ENCODE data around the gene CPVL.

DNA sequence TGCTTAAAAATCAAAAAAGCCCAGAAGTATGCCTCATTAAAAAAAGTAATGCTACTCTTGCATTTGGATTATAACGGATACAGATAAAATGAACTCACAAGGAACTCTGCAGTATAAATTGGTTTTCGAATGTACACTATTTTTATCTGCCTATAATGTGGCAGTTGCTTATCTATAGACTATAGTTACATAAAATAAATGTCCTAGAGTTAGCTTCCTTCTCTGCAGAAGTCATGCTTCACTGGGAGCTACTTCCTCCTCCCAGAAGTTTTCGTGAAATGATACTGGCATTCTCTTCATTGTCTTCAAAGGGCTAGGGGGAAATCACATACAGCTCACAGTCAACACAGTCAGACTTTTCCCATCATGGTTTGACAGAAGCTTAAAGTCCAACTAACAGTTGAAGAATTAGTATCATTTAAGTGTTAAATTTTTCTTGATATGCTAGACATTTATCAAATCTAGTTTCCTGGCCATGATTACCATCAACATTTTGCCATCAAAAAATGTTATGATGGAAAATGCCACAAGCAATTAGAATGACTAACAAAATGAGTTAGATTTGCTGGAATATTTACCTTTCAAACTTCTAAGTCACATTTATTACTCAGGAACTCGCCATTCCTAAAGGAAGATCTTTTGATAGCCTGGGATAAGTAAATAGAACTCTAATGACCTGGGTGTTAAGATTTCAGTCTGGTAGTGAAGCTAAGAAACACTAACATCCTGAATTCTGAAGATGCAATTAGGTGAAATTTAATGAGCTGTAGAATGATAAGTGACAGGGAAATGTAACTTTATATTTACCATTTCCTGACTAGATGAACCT, 100.9 kb downstream of the CPVL start:
- TF ChIP-seq, protein P1, sequence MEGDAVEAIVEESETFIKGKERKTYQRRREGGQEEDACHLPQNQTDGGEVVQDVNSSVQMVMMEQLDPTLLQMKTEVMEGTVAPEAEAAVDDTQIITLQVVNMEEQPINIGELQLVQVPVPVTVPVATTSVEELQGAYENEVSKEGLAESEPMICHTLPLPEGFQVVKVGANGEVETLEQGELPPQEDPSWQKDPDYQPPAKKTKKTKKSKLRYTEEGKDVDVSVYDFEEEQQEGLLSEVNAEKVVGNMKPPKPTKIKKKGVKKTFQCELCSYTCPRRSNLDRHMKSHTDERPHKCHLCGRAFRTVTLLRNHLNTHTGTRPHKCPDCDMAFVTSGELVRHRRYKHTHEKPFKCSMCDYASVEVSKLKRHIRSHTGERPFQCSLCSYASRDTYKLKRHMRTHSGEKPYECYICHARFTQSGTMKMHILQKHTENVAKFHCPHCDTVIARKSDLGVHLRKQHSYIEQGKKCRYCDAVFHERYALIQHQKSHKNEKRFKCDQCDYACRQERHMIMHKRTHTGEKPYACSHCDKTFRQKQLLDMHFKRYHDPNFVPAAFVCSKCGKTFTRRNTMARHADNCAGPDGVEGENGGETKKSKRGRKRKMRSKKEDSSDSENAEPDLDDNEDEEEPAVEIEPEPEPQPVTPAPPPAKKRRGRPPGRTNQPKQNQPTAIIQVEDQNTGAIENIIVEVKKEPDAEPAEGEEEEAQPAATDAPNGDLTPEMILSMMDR (IDR thresholded peaks at IDR 0.05 in 8 of 11, conservative IDR thresholded peaks at IDR 0.05 in 3 of 11): no peak
- TF ChIP-seq POLR2A (IDR thresholded peaks at IDR 0.05): no peak
